ENCODE measurements around the gene WNT10A.
A peak's percentile ranks its signal among the peaks of the same experiment; 100 is the strongest.

Gene WNT10A

GRCh38 chr2:218876562-218877219, 4.0 kb upstream of the WNT10A start:
- peak in 1 of 2 donors; percentile 50 for DNase-seq (ENCODE audit: low read depth in 2 of 2, low spot score in 1 of 2)

GRCh38 chr2:218877331-218877730, 3.3 kb upstream of the WNT10A start:
- no peak for DNase-seq (ENCODE audit: low read depth in 2 of 2, low spot score in 1 of 2)

DNA sequence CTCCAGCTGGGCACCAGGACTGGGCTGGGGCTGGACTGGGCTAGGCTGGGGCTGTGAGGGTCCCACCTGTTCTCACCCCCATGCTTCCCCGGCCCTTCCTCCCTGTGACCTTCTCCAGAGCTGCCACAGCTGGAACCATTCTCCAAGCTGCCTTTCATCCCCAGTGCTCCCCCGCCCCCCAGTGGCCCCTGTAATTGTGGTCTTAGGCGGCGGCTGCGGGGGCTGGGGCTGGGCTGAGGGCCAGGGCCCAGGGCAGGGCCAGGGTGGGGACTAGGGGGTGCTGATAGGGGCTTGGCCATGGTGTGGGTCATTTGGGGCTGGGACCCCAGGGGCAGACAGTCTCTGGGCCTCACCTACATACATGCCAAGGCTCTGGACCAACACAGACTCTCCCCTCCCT, 2.8 kb upstream of the WNT10A start:
- DNase-seq (ENCODE audit: low read depth in 2 of 2, low spot score in 1 of 2): no peak

DNA sequence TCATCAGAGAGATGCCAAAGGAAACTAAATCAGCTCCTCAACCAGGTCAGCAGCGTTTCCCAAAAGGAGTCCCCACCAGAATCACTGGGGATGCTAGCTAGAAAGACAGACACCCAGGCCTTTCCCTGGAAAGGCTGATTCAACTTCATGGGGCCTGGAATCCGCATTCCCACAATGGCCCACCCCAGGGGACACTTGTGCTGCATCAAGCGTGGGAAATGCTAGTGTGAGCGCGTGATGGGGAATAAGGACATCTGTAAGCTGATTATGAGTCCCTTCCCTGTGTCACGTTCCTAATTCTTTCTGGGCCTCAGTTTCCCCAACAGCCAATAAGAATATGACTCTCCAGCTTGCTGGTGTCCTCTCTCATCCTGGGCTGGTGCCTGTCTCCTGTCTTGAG, 2.2 kb upstream of the WNT10A start:
- DNase-seq (ENCODE audit: low read depth in 2 of 2, low spot score in 1 of 2): no peak

DNA sequence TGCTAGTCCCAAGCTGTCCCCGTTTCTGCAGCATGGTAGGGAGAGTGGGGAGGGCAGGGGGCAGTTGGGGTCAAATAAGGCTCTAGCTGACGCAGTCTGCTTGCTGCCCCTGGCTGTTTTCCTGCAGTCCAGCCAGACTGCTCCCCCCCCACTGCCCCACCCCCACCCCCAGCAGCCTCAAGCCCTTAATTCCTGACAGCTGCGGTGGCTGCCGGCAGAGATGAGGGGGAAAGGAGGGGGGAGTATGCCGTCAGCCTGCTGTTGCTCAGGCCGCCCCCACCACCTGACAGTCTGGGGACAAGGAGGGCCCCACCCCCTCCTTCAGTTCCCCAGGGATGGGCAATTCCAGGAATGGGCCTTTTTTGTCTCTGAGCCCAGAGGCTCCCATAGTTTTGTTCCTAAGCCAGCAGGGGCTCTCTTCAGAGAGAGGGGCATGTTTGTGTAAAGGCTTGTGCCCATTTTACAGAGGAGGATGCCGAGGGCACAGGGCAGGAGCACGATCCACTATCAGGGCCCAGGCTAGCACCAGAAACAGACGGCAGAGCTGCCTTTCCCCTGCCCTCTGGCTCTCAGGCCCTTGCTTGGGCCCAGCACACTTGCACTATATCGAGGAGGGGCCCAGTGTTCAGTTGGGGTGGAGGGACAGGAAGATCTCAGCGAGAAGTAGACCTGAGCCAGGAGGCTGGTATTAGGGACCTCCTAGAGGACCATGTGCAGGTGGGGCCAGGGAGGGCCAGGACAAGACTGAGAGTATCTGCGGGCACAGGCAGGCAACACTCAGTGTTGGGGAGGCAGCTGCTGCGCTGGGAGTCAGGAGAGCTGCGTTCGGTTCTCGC, 1.5 kb upstream of the WNT10A start:
- no peak for DNase-seq (ENCODE audit: low read depth in 2 of 2, low spot score in 1 of 2)

DNA sequence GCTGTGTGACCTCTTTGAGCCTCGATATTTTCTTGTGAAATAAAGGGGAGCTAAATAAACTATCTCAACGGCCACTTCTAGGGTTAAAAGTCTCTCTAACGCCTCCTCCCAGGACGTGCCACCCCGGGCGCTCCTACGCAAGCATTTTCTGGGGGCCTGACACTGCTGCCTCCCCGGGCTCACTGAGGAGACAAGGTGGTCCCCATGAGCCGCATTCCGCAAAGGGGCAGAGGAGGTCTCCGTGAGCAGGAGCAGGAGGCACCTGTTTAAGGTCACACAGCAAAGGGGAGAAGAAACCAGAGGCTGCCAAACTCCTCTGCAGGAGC, 913 bp upstream of the WNT10A start:
- no peak for DNase-seq (ENCODE audit: low read depth in 2 of 2, low spot score in 1 of 2)

- DNase-seq (ENCODE audit: low read depth in 2 of 2, low spot score in 1 of 2): no peak
Measured at GRCh38 chr2:218880859-218881594, 375 bp downstream of the WNT10A start.

- DNase-seq (ENCODE audit: low read depth in 2 of 2, low spot score in 1 of 2): no peak
Measured at GRCh38 chr2:218881744-218882460, 1.2 kb downstream of the WNT10A start.

GRCh38 chr2:218882461-218882816, 1.8 kb downstream of the WNT10A start:
- DNase-seq (ENCODE audit: low read depth in 2 of 2, low spot score in 1 of 2): no peak

DNA sequence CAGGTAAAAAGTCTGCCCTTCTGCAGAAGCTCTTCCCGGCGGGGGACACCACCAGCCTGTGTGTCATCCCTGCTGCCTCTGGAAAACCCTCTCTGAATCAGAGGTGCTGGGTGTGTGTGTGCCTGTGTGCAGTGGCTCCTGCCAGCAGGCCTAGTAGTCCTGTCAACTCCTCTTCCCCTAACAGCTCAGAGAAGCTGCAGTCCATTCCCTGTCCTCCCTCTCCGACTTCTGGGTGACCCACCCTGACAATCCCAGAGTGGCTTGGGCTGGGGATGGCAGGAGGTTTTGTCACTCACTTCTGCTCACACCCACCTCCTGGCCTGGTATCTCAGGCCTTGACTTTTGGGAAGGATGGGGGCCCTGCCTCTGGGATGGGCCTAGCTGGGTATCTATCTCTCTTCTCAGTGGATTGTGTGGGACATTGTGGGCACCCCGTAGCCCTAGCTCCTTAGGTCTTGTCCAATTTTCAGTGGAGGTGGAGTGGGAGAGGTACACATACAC, 2.3 kb downstream of the WNT10A start:
- no peak for DNase-seq (ENCODE audit: low read depth in 2 of 2, low spot score in 1 of 2)

DNA sequence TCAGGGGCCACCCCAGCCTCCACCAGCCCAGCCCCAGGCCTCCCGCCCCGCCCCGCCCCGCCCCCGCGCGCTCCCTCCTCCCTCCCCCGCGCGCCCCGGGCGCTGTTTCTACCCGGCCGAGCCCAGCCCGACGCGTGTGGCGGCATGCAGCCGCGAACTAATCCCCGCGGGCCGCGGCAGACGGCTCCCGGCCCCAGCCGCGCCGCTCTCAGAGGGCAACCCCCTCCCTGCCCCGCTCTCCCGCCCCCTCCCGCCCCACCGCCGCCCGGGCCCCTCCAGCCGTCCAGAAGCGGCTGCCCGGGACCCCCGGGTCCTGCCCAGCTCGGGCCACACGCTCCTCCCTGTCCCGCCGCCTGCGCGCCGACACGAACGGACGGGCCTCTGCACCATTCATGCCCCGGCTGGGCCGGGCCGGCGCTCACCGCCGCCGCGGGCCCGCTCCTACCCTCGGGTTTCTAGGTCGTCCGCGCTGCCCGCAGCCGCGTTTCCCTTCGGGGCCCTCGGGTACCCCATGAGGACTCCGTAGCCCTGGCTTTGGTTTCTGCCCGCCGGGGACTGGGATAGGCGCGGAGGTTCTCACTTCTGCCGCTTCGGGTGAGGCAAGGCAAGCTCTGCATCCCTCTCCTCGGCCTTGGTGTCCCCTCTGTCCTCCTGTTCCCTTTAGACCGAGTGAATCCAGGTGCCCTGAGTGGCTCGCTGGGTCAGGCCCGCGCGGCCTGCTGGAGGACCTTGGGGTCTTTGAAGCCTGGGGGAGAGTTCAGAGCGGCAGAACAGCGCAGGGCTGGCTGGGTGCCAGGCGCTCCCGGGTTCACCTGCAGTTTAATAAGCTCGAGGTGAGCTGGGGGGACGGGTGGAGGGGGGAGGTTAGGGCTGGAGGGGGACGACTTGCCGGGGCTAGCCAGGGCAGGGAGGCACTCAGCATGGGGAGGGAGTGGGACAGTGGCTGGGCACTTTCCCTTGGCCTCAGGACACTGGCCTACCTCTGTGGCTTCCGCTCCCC, 3.1 kb downstream of the WNT10A start:
- DNase-seq (ENCODE audit: low read depth in 2 of 2, low spot score in 1 of 2): peak in 1 of 2 donors; percentile 22

DNA sequence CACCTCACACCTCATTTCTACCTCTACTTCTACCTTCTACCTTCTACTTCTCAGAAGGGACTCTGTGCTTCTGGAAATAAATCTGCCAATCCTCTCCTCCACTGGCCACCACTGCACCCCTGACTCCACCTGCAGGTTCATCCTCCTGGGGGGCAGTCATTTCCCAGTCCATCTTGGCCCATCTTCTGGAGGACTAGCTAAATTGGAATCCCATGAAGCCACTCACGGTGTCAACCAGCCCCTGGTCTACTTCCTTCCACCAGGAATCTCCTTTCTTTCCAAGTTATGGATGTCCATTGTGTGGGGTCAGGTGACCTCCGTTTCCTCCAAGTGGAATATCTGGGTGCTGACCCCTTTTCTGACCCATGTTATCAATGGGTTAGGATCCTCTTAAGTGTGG, 3.9 kb downstream of the WNT10A start:
- DNase-seq (ENCODE audit: low read depth in 2 of 2, low spot score in 1 of 2): no peak

DNA sequence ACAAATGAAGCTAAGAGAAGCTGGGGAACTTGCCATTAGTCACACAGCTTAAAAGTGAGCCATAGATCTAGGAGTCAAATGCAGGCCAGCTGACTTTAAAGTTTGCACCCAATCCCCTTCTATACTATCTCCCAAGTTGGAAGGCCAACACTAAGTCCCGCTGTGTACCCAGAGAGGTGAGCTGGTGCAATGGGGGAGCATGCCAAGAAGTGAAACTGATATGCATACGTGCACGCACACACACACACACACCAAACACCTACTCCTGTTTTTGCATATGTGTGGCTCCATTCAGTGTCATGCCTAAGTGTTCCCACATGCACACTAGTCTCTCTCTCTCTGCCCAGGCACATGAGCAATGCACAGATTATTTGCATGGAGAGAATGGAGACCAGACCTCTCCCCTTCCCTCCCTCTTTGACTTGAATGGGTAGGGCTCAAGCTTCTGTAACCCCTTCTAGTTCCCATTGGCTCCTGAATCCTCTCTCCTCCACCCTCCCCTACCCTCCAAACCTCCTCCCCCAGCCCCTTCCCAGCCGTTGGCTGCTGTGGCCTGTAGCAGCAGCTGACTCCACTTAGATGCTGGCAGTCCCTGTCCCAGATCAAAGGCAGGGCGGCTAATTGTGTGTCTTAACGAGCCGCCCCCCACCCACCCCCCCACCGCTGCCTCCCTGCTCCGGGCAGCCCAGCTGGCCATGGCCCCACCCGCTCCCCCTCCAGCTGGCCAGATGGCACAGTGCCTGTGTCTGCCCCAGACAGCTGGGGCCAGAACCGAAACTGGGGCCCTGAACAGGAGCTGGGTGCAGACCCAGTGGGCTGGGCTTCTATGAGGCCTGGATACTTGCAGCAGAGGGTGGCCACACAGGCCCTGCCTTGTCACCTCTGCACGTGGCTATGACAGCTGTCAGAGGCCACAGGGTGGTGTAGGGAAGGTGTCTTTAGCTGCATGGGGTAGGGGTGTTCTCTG, 5.6 kb downstream of the WNT10A start:
- DNase-seq (ENCODE audit: low read depth in 2 of 2, low spot score in 1 of 2): no peak

GRCh38 chr2:218887079-218887478, 6.4 kb downstream of the WNT10A start:
- DNase-seq (ENCODE audit: low read depth in 2 of 2, low spot score in 1 of 2): no peak

GRCh38 chr2:218888341-218888740, 7.7 kb downstream of the WNT10A start:
- no peak for DNase-seq (ENCODE audit: low read depth in 2 of 2, low spot score in 1 of 2)

DNA sequence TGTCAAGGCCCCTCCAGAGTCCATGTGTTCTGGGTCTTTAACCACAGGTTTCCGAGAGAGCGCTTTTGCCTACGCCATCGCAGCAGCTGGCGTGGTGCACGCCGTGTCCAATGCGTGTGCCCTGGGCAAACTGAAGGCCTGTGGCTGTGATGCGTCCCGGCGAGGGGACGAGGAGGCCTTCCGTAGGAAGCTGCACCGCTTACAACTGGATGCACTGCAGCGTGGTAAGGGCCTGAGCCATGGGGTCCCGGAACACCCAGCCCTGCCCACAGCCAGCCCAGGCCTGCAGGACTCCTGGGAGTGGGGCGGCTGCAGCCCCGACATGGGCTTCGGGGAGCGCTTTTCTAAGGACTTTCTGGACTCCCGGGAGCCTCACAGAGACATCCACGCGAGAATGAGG, 9.3 kb downstream of the WNT10A start:
- no peak for DNase-seq (ENCODE audit: low read depth in 2 of 2, low spot score in 1 of 2)

- no peak for DNase-seq (ENCODE audit: low read depth in 2 of 2, low spot score in 1 of 2)
Measured at GRCh38 chr2:218890369-218890768, 9.7 kb downstream of the WNT10A start.

- DNase-seq (ENCODE audit: low read depth in 2 of 2, low spot score in 1 of 2): no peak
Measured at GRCh38 chr2:218891275-218892135, 10.9 kb downstream of the WNT10A start.

Data from stimulated activated CD8-positive, alpha-beta memory T cell treated with anti-CD3 and anti-CD28 coated beads, Interleukin-4, amount 100 ng/mL, for 1 hour (primary cell).